GM12892 (cell line): Measurements from ENCODE around the gene TMEM14B.

Source experiments
- DNase-seq: peaks from one replicate; pipeline ENCODE4 v3.0.0; 2011; ENCODE audit not compliant: insufficient read length
- FAIRE-seq: peaks from 2 replicates; lab custom pipeline; 2011; peaks lifted over from hg19 to GRCh38; lab: Jason Lieb, UNC
- POLR2A ChIP-seq: IDR thresholded peaks from 2 replicates; pipeline ENCODE4 v1.6.1; 2011; ENCODE audit warnings: low read depth, low read length, control low read depth
- POLR2AphosphoS5 ChIP-seq: IDR thresholded peaks from 2 replicates; pipeline ENCODE4 v1.6.1; 2011; ENCODE audit warnings: low read depth, low read length, control low read depth
- TAF1 ChIP-seq: IDR thresholded peaks from 2 replicates; pipeline ENCODE4 v1.6.1; 2011; ENCODE audit warnings: low read depth, mild to moderate bottlenecking, control low read depth, low read length, borderline replicate concordance

TMEM14B gene

GRCh38 chr6:10801224-10801848, 53.7 kb downstream of the TMEM14B start:
- peak; percentile 45 for DNase-seq
- FAIRE-seq: peak; percentile 90
- TF ChIP-seq TAF1: no peak
- TF ChIP-seq POLR2AphosphoS5: no peak
- TF ChIP-seq POLR2A: no peak
